ENCODE results near the gene DCST1. TPM values are rescaled to one million over a fixed set of nuclear protein-coding genes. Genes with fewer than 3 reads are reported as not detected.
A peak's percentile ranks its signal among the peaks of the same experiment; 100 is the strongest.

Gene DCST1
- total and polyA plus RNA-seq, 2 of the 13 experiments (the other 11 are each of a cell fraction or from before 2014, with no cell fraction given), result 0.04 TPM; not detected in 1

DNA sequence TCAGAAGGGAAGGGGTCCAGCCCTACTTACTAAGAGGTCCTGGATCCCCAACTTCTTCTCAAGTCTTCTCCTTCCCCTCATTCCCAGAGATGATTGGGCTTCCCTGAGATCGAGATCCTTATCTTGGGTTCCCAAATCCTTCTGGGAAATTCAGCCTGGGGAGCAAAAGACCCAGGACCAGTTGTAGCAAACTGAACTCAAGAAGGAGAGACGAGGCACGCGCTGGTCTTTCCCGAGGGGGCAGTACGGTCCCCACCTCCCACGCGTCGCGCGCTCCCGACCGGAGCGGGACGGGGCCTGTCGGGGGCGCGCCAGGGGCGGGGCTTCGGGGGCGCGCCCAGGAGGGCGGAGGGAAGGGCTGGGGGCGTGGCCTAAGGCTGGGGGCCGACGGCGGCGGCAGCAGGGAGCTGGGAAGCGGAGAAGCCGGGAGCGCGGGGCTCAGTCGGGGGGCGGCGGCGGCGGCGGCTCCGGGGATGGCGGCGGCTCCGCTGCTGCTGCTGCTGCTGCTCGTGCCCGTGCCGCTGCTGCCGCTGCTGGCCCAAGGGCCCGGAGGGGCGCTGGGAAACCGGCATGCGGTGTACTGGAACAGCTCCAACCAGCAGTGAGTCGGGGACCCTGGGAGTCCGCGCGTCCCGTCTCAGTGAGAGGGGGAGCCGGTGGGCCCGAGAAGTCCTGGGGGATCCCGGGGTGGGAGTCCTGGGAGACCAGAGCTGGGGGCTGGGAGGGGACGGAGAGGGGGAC, 45.0 kb downstream of the DCST1 start, which contains the start of gene EFNA3 (continued):
- TF ChIP-seq ZNF317 (CRISPR knock-in tag; IDR thresholded peaks at IDR 0.05) (no peak), ZNF143 (CRISPR knock-in tag; IDR thresholded peaks at IDR 0.05) (no peak), CBX5 (CRISPR knock-in tag; IDR thresholded peaks at IDR 0.05; ENCODE audit: borderline replicate concordance) (no peak), ONECUT2 (CRISPR knock-in tag; IDR thresholded peaks at IDR 0.05) (no peak), ZNF562 (CRISPR knock-in tag; IDR thresholded peaks at IDR 0.05; ENCODE audit: borderline replicate concordance) (no peak), ZNF841 (CRISPR knock-in tag; IDR thresholded peaks at IDR 0.05; ENCODE audit: borderline replicate concordance) (no peak), PAX8 (CRISPR knock-in tag; IDR thresholded peaks at IDR 0.05; ENCODE audit: borderline replicate concordance) (no peak), ZNF614 (CRISPR knock-in tag; IDR thresholded peaks at IDR 0.05; ENCODE audit: borderline replicate concordance) (no peak), MED1 (CRISPR knock-in tag; IDR thresholded peaks at IDR 0.05) (no peak), JUNB (CRISPR knock-in tag; IDR thresholded peaks at IDR 0.05; ENCODE audit: borderline replicate concordance) (no peak), WIZ (CRISPR knock-in tag; IDR thresholded peaks at IDR 0.05) (no peak), REL (CRISPR knock-in tag; conservative IDR thresholded peaks at IDR 0.05) (no peak; the same call in 1 of the 2 replicates), ATM (IDR thresholded peaks at IDR 0.05; ENCODE audit: borderline replicate concordance) (no peak), ZNF839 (CRISPR knock-in tag; IDR thresholded peaks at IDR 0.05; ENCODE audit: borderline replicate concordance) (no peak), JARID2 (CRISPR knock-in tag; IDR thresholded peaks at IDR 0.05; ENCODE audit: insufficient replicate concordance) (no peak)
- TF ChIP-seq, protein P1, sequence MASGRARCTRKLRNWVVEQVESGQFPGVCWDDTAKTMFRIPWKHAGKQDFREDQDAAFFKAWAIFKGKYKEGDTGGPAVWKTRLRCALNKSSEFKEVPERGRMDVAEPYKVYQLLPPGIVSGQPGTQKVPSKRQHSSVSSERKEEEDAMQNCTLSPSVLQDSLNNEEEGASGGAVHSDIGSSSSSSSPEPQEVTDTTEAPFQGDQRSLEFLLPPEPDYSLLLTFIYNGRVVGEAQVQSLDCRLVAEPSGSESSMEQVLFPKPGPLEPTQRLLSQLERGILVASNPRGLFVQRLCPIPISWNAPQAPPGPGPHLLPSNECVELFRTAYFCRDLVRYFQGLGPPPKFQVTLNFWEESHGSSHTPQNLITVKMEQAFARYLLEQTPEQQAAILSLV (CRISPR knock-in tag; IDR thresholded peaks at IDR 0.05; ENCODE audit: borderline replicate concordance), result peak; percentile 71; the same call in 1 of the 2 replicates
- TF ChIP-seq, protein P2, sequence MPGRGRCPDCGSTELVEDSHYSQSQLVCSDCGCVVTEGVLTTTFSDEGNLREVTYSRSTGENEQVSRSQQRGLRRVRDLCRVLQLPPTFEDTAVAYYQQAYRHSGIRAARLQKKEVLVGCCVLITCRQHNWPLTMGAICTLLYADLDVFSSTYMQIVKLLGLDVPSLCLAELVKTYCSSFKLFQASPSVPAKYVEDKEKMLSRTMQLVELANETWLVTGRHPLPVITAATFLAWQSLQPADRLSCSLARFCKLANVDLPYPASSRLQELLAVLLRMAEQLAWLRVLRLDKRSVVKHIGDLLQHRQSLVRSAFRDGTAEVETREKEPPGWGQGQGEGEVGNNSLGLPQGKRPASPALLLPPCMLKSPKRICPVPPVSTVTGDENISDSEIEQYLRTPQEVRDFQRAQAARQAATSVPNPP (CRISPR knock-in tag; IDR thresholded peaks at IDR 0.05), result no peak
- TF ChIP-seq, protein P3, sequence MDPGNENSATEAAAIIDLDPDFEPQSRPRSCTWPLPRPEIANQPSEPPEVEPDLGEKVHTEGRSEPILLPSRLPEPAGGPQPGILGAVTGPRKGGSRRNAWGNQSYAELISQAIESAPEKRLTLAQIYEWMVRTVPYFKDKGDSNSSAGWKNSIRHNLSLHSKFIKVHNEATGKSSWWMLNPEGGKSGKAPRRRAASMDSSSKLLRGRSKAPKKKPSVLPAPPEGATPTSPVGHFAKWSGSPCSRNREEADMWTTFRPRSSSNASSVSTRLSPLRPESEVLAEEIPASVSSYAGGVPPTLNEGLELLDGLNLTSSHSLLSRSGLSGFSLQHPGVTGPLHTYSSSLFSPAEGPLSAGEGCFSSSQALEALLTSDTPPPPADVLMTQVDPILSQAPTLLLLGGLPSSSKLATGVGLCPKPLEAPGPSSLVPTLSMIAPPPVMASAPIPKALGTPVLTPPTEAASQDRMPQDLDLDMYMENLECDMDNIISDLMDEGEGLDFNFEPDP (CRISPR knock-in tag; conservative IDR thresholded peaks at IDR 0.05), result no peak
- TF ChIP-seq, protein P4, sequence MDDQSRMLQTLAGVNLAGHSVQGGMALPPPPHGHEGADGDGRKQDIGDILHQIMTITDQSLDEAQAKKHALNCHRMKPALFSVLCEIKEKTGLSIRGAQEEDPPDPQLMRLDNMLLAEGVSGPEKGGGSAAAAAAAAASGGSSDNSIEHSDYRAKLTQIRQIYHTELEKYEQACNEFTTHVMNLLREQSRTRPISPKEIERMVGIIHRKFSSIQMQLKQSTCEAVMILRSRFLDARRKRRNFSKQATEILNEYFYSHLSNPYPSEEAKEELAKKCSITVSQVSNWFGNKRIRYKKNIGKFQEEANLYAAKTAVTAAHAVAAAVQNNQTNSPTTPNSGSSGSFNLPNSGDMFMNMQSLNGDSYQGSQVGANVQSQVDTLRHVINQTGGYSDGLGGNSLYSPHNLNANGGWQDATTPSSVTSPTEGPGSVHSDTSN (CRISPR knock-in tag; IDR thresholded peaks at IDR 0.05; ENCODE audit: borderline replicate concordance), result no peak
- TF ChIP-seq, protein P5, sequence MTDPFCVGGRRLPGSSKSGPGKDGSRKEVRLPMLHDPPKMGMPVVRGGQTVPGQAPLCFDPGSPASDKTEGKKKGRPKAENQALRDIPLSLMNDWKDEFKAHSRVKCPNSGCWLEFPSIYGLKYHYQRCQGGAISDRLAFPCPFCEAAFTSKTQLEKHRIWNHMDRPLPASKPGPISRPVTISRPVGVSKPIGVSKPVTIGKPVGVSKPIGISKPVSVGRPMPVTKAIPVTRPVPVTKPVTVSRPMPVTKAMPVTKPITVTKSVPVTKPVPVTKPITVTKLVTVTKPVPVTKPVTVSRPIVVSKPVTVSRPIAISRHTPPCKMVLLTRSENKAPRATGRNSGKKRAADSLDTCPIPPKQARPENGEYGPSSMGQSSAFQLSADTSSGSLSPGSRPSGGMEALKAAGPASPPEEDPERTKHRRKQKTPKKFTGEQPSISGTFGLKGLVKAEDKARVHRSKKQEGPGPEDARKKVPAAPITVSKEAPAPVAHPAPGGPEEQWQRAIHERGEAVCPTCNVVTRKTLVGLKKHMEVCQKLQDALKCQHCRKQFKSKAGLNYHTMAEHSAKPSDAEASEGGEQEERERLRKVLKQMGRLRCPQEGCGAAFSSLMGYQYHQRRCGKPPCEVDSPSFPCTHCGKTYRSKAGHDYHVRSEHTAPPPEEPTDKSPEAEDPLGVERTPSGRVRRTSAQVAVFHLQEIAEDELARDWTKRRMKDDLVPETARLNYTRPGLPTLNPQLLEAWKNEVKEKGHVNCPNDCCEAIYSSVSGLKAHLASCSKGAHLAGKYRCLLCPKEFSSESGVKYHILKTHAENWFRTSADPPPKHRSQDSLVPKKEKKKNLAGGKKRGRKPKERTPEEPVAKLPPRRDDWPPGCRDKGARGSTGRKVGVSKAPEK (CRISPR knock-in tag; IDR thresholded peaks at IDR 0.05; ENCODE audit: borderline replicate concordance), result no peak
